ENCODE results near the gene TTC23.

DNA sequence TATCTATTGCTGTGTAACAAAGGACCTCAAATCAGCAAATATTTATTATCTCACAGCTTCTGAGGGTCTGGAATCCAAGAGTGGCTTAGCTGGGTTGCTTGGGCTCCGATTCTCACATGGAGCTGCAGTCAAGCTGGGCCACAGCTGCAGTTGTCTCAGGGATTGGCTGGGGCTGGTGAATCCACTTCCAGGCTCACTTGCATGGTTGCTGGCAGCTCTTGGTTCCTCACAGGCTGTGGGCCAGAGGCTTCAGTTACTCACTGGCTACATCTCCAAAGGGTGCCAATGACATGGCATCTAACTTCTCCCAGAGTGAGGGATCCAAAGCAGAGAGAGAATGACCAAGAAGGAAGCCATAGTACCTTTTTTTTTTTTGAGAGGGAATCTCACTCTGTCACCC, 158.4 kb downstream of the TTC23 start:
- TF ChIP-seq POLR2A (IDR thresholded peaks at IDR 0.05; ENCODE audit: low read depth, low read length) (no peak), POLR2AphosphoS5 (IDR thresholded peaks at IDR 0.05; ENCODE audit: low read depth, low read length) (no peak), TAF1 (IDR thresholded peaks at IDR 0.05; ENCODE audit: borderline replicate concordance, low read depth, low read length) (no peak)

Data from GM12892 (cell line).